B cell (primary cell): ENCODE data around the gene SNAPC5. TPM values are rescaled to one million over a fixed set of nuclear protein-coding genes. Genes with fewer than 3 reads are reported as not detected.
A peak's percentile ranks its signal among the peaks of the same experiment; 100 is the strongest.

Source experiments
- ATAC-seq: fragments of 200-7000 bp; cut with Tn5 transposase; one replicate; pipeline ENCODE4 v1.10.0; 2021; ENCODE audit warnings: low read depth, mild to moderate bottlenecking, moderate number of reproducible peaks, moderate library complexity
- CTCF ChIA-PET: fragments of 350-600 bp; sonication (Branson Sonifier 250); formaldehyde crosslinking; loops from one replicate; lab custom pipeline; 2021; ENCODE audit warnings: antibody characterized with exemption, inconsistent platforms; lab: Charles Lee
- POLR2A ChIA-PET: fragments of 350-600 bp; sonication (Branson Sonifier 250); formaldehyde crosslinking; loops from one replicate; lab custom pipeline; 2021; ENCODE audit warnings: antibody characterized with exemption; lab: Charles Lee
- DNase-seq: peaks from one replicate; pipeline ENCODE4 v3.0.0; 2013
- H2AFZ ChIP-seq: 2 replicates; pipeline ENCODE4 v1.6.1; 2012; ENCODE audit warnings: mild to moderate bottlenecking, low read depth, low read length; ENCODE audit not compliant: insufficient read depth, poor library complexity, severe bottlenecking
- H3K27ac ChIP-seq, 2 donors: 1 replicate in 1 of 2; 2 replicates in 1 of 2; pipeline ENCODE4 v1.5.1; 2012 to 2013; ENCODE audit warnings: low read length in 2 of 2, mild to moderate bottlenecking in 2 of 2, moderate library complexity in 1 of 2
- H3K27me3 ChIP-seq, 4 experiments: fragments of 200-600 bp in 1 of 4; sonication (generic) in 1 of 4; replicated peaks in 1 of 4; 1 replicate in 2 of 4; 2 replicates in 2 of 4; pipeline versions ENCODE4 v1.6.1 to v1.7.0; 2013 to 2016; ENCODE audit warnings: low read length in 3 of 4, mild to moderate bottlenecking in 2 of 4, mixed read lengths in 1 of 4, moderate library complexity in 1 of 4; ENCODE audit not compliant: insufficient read depth in 4 of 4, control insufficient read depth in 3 of 4; ENCODE audit errors: control extremely low read depth in 1 of 4
- H3K36me3 ChIP-seq, 2 experiments: replicated peaks in 1 of 2; 1 replicate in 1 of 2; 2 replicates in 1 of 2; pipeline versions ENCODE4 v1.6.1 to v1.7.1; 2013; ENCODE audit warnings: low read length in 1 of 2; ENCODE audit not compliant: insufficient read depth in 2 of 2, control insufficient read depth in 1 of 2; ENCODE audit errors: control extremely low read depth in 1 of 2, extremely low read depth in 1 of 2
- H3K4me1 ChIP-seq, 2 donors: fragments of 200-600 bp in 1 of 2; sonication (generic) in 1 of 2; 1 replicate in 1 of 2; 2 replicates in 1 of 2; pipeline versions ENCODE4 v1.5.1 to v1.6.1; 2013 to 2017; ENCODE audit warnings: low read length in 2 of 2; ENCODE audit not compliant: control insufficient read depth in 2 of 2, insufficient read depth in 2 of 2
- H3K4me2 ChIP-seq: replicated peaks from 2 replicates; pipeline ENCODE3; 2012; ENCODE audit warnings: mild to moderate bottlenecking, low read depth, low read length; ENCODE audit not compliant: poor library complexity, severe bottlenecking
- H3K4me3 ChIP-seq, 5 experiments: fragments of 200-600 bp in 1 of 5; sonication (generic) in 1 of 5; 1 replicate in 3 of 5; 2 replicates in 2 of 5; pipeline versions ENCODE4 v1.5.1 to v1.7.0; 2011 to 2016; ENCODE audit warnings: low read length in 4 of 5, mild to moderate bottlenecking in 4 of 5, low read depth in 2 of 5, control low read depth in 1 of 5, moderate library complexity in 1 of 5; ENCODE audit not compliant: insufficient read depth in 1 of 5; ENCODE audit errors: control extremely low read depth in 1 of 5, extremely low read depth in 1 of 5
- H3K79me2 ChIP-seq: fragments of 200-600 bp; sonication (generic); one replicate; pipeline ENCODE4 v1.6.0; 2016; ENCODE audit warnings: low read length; ENCODE audit not compliant: control insufficient read depth, insufficient read depth
- H3K9ac ChIP-seq: fragments of 200-600 bp; sonication (generic); 2 replicates; pipeline ENCODE4 v1.6.1; 2017; ENCODE audit warnings: mild to moderate bottlenecking, low read length, moderate library complexity
- H3K9me3 ChIP-seq, 3 donors: one replicate each; pipeline versions ENCODE4 v1.6.1 to v1.7.1; 2013; ENCODE audit warnings: low read length in 2 of 3; ENCODE audit not compliant: control insufficient read depth in 2 of 3, insufficient read depth in 1 of 3; ENCODE audit errors: control extremely low read depth in 1 of 3
- H4K20me1 ChIP-seq: 2 replicates; pipeline ENCODE4 v1.6.0; 2012; ENCODE audit warnings: mild to moderate bottlenecking, low read length; ENCODE audit not compliant: insufficient read depth, control insufficient read depth, poor library complexity, severe bottlenecking
- H3K27ac Mint-ChIP-seq: one replicate; pipeline ENCODE4 v1.8.0; 2021; ENCODE audit warnings: mixed read lengths
- H3K27me3 Mint-ChIP-seq: one replicate; pipeline ENCODE4 v1.8.0; 2021; ENCODE audit warnings: mixed read lengths
- H3K4me1 Mint-ChIP-seq: one replicate; pipeline ENCODE4 v1.8.0; 2021; ENCODE audit warnings: mixed read lengths
- H3K4me3 Mint-ChIP-seq: one replicate; pipeline ENCODE4 v1.8.0; 2021; ENCODE audit warnings: mixed read lengths
- H3K9me3 Mint-ChIP-seq: one replicate; pipeline ENCODE4 v1.8.0; 2022; ENCODE audit warnings: mixed read lengths; ENCODE audit not compliant: insufficient read depth
- EZH2 ChIP-seq: IDR thresholded peaks from 2 replicates; pipeline ENCODE4 v1.6.1; 2012; ENCODE audit warnings: borderline replicate concordance, low read depth, mild to moderate bottlenecking, moderate library complexity, low read length; ENCODE audit not compliant: insufficient read depth, poor library complexity, severe bottlenecking
- WGBS: methylation state at CpG from one replicate; pipeline ENCODE4 v1.1.5; 2013; ENCODE audit warnings: missing lambda C conversion rate; ENCODE audit not compliant: insufficient coverage; 5-methylcytosine and 5-hydroxymethylcytosine counted together
- intact Hi-C: fragments of 100-400 bp; cut with micrococcal nuclease; formaldehyde crosslinking; loops from one replicate; pipeline ENCODE4 v1.10.0; 2022
- polyA plus RNA-seq: library from polyadenylated mRNA; depleted of rRNA; stranded (reverse); fragments of >200 nt; gene quantifications from 2 replicates; pipeline ENCODE4 v1.2.3, GENCODE V29; 2012
- total RNA-seq, 2 donors: library from RNA; stranded (reverse); fragments of 120-200 nt in 1 of 2; gene quantifications; 1 replicate in 1 of 2; 2 replicates in 1 of 2; pipeline versions ENCODE4 v1.2.3 to v1.2.4, GENCODE V29; 2013 to 2022
- TF ChIP-seq, protein P1 (sequence below): fragments of 200-600 bp; IDR thresholded peaks from one replicate; pipeline ENCODE4 v1.8.0; 2022; ENCODE audit warnings: antibody characterized with exemption, mild to moderate bottlenecking

Gene SNAPC5
- total and polyA plus RNA-seq, 2 donors (not counting 1 experiment from before 2014, with no cell fraction given): 21.6 to 28.5 TPM

DNA sequence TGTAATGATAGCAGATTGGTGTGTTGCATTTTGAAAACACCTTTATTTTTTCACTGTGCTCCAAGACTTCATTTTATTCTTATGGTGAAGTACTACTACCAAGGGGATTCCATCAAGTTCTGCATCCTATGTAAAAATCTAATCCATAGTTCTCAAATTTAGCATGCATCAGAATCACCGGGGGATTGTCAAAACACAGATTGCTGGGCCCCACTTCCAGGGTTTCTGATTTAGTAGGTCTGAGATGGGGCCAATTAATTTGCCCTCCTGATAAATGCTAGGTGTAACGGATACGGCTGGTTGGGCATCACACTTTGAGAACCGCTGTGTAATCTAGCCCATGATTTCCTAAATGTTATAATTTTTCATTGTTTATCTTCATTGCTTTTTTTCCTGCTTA, 8.3 kb upstream of the SNAPC5 start:
- Histone ChIP-seq H4K20me1 (peaks cover 12% of the 10 kb centered on the region), H3K9me3 (no peaks in the 10 kb centered on the region), H3K4me2 (peak overlapping the region; percentile 87), H3K27me3 (no peaks in the 10 kb centered on the region), H3K4me3 (peak overlapping the region; percentile 81 to 99 (median 85)), H3K36me3 (peaks cover 2 to 27% of the 10 kb centered on the region in 2 experiments), H3K79me2 (peaks cover 42% of the 10 kb centered on the region), H3K27ac (peak overlapping the region; percentile 83 to 90), H3K9ac (peak overlapping the region; percentile 93), H2AFZ (peak overlapping the region; percentile 90), H3K4me1 (peaks cover 21 to 26% of the 10 kb centered on the region in 2 donors)
- intact Hi-C loops: loop anchor here (1.0 to 5.0 kb wide), 7 partner anchors 9 to 1204 kb away; partner anchors contain the start of genes MAP2K1, RNU5B-1, SNAPC5 and TIPIN
- Mint-ChIP-seq H3K4me3 (peak overlapping the region; percentile 99), H3K9me3 (no peaks in the 10 kb centered on the region), H3K4me1 (peaks cover 37% of the 10 kb centered on the region), H3K27me3 (no peaks in the 10 kb centered on the region), H3K27ac (peak overlapping the region; percentile 98)
- DNase-seq (no peak), ATAC-seq (no peak)
- ChIA-PET POLR2A (interaction anchor here (1.1 kb wide), 1 partner anchor 60 kb away, joined by 3 read pairs; the partner anchor contains the start of gene LCTL), CTCF (interaction anchor here (0.9 kb wide), 1 partner anchor 12 kb away, joined by 3 read pairs; no protein-coding TSS in a partner anchor)
- no CpG with 5 or more reads among the region's 4 CpGs for WGBS
- TF ChIP-seq, protein P1, sequence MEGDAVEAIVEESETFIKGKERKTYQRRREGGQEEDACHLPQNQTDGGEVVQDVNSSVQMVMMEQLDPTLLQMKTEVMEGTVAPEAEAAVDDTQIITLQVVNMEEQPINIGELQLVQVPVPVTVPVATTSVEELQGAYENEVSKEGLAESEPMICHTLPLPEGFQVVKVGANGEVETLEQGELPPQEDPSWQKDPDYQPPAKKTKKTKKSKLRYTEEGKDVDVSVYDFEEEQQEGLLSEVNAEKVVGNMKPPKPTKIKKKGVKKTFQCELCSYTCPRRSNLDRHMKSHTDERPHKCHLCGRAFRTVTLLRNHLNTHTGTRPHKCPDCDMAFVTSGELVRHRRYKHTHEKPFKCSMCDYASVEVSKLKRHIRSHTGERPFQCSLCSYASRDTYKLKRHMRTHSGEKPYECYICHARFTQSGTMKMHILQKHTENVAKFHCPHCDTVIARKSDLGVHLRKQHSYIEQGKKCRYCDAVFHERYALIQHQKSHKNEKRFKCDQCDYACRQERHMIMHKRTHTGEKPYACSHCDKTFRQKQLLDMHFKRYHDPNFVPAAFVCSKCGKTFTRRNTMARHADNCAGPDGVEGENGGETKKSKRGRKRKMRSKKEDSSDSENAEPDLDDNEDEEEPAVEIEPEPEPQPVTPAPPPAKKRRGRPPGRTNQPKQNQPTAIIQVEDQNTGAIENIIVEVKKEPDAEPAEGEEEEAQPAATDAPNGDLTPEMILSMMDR: no peak
- TF ChIP-seq EZH2: no peak

DNA sequence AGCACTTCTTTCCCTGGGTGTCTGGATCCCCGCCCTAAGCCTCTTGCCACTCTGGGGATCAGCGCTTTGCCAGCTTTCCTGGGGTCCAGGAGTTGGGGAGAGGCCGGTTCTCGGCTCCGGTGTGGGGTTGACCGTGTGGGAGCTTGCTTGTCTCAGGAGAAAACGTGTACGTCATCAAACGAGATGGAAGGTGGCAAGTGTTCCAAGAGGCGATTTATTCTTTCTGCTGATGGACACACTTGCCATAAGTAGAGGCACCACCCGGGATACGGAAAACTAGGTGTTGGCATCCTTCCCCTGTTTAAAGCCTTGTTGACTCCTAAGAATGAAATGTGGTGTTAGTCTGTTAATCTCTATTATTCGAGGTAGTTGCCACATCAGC, 7.9 kb upstream of the SNAPC5 start:
- Histone ChIP-seq H2AFZ (peak overlapping the region; percentile 90), H4K20me1 (peaks cover 16% of the 10 kb centered on the region), H3K36me3 (peaks cover 2 to 31% of the 10 kb centered on the region in 2 experiments), H3K9ac (peak overlapping the region; percentile 93), H3K4me1 (peaks cover 21 to 26% of the 10 kb centered on the region in 2 donors), H3K9me3 (no peaks in the 10 kb centered on the region), H3K79me2 (peaks cover 44% of the 10 kb centered on the region), H3K4me2 (peak overlapping the region; percentile 87), H3K27ac (peak overlapping the region; percentile 83 to 90), H3K4me3 (peak overlapping the region; percentile 81 to 99 (median 85)), H3K27me3 (no peaks in the 10 kb centered on the region)
- no peak for TF ChIP-seq EZH2
- TF ChIP-seq, protein P1: no peak
- ChIA-PET CTCF (interaction anchor here (1.3 to 2.0 kb wide), 2 partner anchors 119 to 1772 kb away, joined by 4 to 10 read pairs; partner anchors contain the start of genes FEM1B and MAP2K1), POLR2A (interaction anchor here (1.1 to 1.3 kb wide), 2 partner anchors 61 to 212 kb away, joined by 3 read pairs; partner anchors contain the start of genes DIS3L and LCTL)
- ATAC-seq: no peak
- DNase-seq: no peak
- Mint-ChIP-seq H3K27me3 (no peaks in the 10 kb centered on the region), H3K9me3 (no peaks in the 10 kb centered on the region), H3K4me1 (peaks cover 37% of the 10 kb centered on the region), H3K4me3 (peak overlapping the region; percentile 99), H3K27ac (peak overlapping the region; percentile 98)
- 2% methylated on average over 9 of the region's 13 CpGs for WGBS
- intact Hi-C loops: loop anchor here (1.0 to 5.0 kb wide), 7 partner anchors 8 to 1203 kb away; partner anchors contain the start of genes MAP2K1, RNU5B-1, SNAPC5 and TIPIN
